Right ventricle myocardium inferior (tissue), 1 donor: ENCODE results near the gene SLC35G3. TPM values are rescaled to one million over a fixed set of nuclear protein-coding genes. Genes with fewer than 3 reads are reported as not detected.
"Not testable (repeated sequence)": the region's sequence is repeated elsewhere in the genome, so short reads cannot be mapped to it uniquely, and the experiment has no call there.

Experiments
- ATAC-seq: fragments of 200-7000 bp; cut with Tn5 transposase; one replicate; pipeline ENCODE4 v1.9.1; 2020; ENCODE audit warnings: mild to moderate bottlenecking, moderate library complexity
- DNase-seq: peaks from one replicate; pipeline ENCODE4 v3.0.0; 2021; ENCODE audit errors: missing footprints
- intact Hi-C: fragments of 100-400 bp; cut with DNase I; formaldehyde crosslinking; loops from one replicate; pipeline ENCODE4 v1.11.0; 2022
- total RNA-seq: library from RNA; stranded (reverse); fragmentation: NEBNext Ultra II Directional; extraction: Animal tissue kit (Norgen Biotek cat#: 25700); gene quantifications from one replicate; pipeline ENCODE4 v1.2.1, GENCODE V29; 2021
- donor health status: DM: no; HTN: yes; CAD: no; lungs with severe emphysema.

SLC35G3 gene
- total RNA-seq, 1 donor from 2014 or later, result not detected

- intact Hi-C loops, result no loop called here
- ATAC-seq (no peak), DNase-seq (no peak)
These were observed 20.0 kb upstream of the SLC35G3 start for GRCh38 chr17:35214192-35214591.

GRCh38 chr17:35213412-35213940 lies 19.3 kb upstream of the SLC35G3 start:
- no peak for ATAC-seq
- intact Hi-C loops, result no loop called here

GRCh38 chr17:35212668-35213067 lies 18.5 kb upstream of the SLC35G3 start:
- no peak for DNase-seq
- intact Hi-C loops, result no loop called here
- no peak for ATAC-seq

More at GRCh38 chr17:35213412-35213940, 19.3 kb upstream of the SLC35G3 start:
- DNase-seq, result no peak

GRCh38 chr17:35210741-35211140 lies 16.5 kb upstream of the SLC35G3 start:
- no peak for ATAC-seq
- intact Hi-C loops, result no loop called here
- DNase-seq, result no peak

GRCh38 chr17:35202582-35202981 lies 8.4 kb upstream of the SLC35G3 start:
- intact Hi-C loops, DNase-seq, ATAC-seq: not testable (repeated sequence)

GRCh38 chr17:35195062-35195461 lies 869 bp upstream of the SLC35G3 start:
- DNase-seq, ATAC-seq, intact Hi-C loops: not testable (repeated sequence)

- intact Hi-C loops, result no loop called here
- ATAC-seq (no peak), DNase-seq (no peak)
These were observed 1.5 kb downstream of the SLC35G3 start for GRCh38 chr17:35192708-35193107.

- no peak for DNase-seq
- ATAC-seq, result no peak
- intact Hi-C loops, result no loop called here
These were observed 3.0 kb downstream of the SLC35G3 start for GRCh38 chr17:35191001-35191695.

- intact Hi-C loops, result no loop called here
- ATAC-seq (no peak), DNase-seq (no peak)
These were observed 4.9 kb downstream of the SLC35G3 start for GRCh38 chr17:35189291-35189690.

GRCh38 chr17:35188111-35188510 lies 6.1 kb downstream of the SLC35G3 start:
- intact Hi-C loops, result no loop called here
- no peak for ATAC-seq

GRCh38 chr17:35187481-35187880 lies 6.7 kb downstream of the SLC35G3 start:
- ATAC-seq, result no peak
- no peak for DNase-seq
- intact Hi-C loops, result no loop called here

More at GRCh38 chr17:35188111-35188510, 6.1 kb downstream of the SLC35G3 start:
- DNase-seq, result no peak

- intact Hi-C loops, result no loop called here
- DNase-seq, result no peak
- ATAC-seq, result no peak
These were observed 8.3 kb downstream of the SLC35G3 start for GRCh38 chr17:35185849-35186248.

GRCh38 chr17:35184274-35184673 lies 9.9 kb downstream of the SLC35G3 start:
- DNase-seq (no peak), ATAC-seq (no peak)
- intact Hi-C loops, result no loop called here

- intact Hi-C loops, result no loop called here
- ATAC-seq (no peak), DNase-seq (no peak)
These were observed 10.9 kb downstream of the SLC35G3 start for GRCh38 chr17:35183332-35183731.

GRCh38 chr17:35179379-35179778 lies 14.8 kb downstream of the SLC35G3 start:
- ATAC-seq, intact Hi-C loops: not testable (repeated sequence)

GRCh38 chr17:35176897-35177296 lies 17.3 kb downstream of the SLC35G3 start:
- DNase-seq, result no peak
- intact Hi-C loops, result no loop called here
- ATAC-seq, result no peak

More at GRCh38 chr17:35179379-35179778, 14.8 kb downstream of the SLC35G3 start:
- not testable (repeated sequence) for DNase-seq

GRCh38 chr17:35175638-35176415 lies 18.4 kb downstream of the SLC35G3 start:
- no peak for ATAC-seq
- no peak for DNase-seq
- intact Hi-C loops, result no loop called here

GRCh38 chr17:35174835-35175334 lies 19.3 kb downstream of the SLC35G3 start:
- intact Hi-C loops, result no loop called here
- ATAC-seq (no peak), DNase-seq (no peak)

- ATAC-seq, DNase-seq, intact Hi-C loops: not testable (repeated sequence)
These were observed 21.9 kb downstream of the SLC35G3 start for GRCh38 chr17:35172321-35172720.
